GM18519 (cell line): ENCODE results near the gene NAA16.

Source experiments
- ATAC-seq: cut with Tn5 transposase; IDR thresholded peaks from one replicate; pipeline ENCODE4 v1.9.1; 2021; ENCODE audit warnings: mild to moderate bottlenecking, moderate library complexity; ENCODE audit not compliant: unreplicated experiment, low FRiP score

The NAA16 gene

DNA sequence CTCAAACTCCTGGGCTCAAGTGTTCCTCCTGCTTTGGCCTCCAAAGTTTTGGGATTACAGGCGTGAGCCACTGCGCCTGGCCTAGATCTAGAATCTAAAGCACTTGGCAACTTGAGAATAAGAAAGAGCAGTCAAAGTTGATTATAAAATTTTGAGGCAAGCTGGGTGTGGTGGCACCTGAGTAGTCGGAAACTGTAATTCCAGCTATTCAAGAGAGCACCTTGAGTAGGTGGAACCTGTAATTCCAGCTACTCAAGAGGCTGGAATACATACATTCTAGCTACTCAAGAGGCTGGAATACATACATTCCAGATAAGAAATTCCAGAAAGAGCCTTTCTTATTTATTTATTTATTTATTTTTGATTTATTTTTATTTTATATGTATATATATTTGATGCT lies 8.3 kb upstream of the NAA16 start:
- no peak for ATAC-seq

- no peak for ATAC-seq
Observed at GRCh38 chr13:41304551-41304950, 6.5 kb upstream of the NAA16 start.

GRCh38 chr13:41306271-41307145 lies 4.6 kb upstream of the NAA16 start:
- ATAC-seq = no peak

DNA sequence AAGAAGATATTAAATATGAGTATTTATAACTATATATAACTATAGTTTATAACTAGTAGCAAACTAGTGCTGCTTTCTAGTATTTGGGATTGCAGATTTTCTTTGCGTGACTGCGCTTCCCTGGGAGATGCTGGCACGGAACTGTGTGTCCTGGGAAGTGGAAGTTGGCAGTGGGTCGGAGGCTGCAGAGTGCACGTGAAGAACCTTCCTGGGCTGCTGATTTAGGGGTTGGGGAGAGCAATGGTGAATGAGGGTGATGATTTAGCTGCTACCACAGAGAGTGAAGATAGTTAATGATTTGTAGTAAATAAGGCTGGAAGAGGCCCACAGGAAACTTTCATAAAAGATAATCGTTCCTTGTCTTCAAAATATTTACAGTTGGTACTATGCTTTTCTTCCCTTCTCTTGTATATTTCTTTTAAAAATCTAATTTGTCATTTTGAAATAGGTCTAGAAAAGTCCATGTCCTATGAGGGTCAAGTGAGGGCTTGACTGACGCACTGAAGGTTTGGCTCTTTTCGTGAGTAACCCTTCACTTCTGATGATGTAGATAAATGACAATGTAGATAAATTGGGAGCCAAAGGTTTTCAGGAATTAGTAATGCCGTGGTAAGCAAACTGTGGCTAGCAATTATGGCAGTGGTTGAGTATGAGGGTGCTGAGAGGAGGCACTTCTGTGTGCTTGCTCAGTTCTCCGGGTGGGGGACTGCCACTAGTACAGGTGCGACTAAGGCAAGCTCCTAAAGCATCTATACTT lies 3.0 kb upstream of the NAA16 start:
- ATAC-seq = no peak

GRCh38 chr13:41311406-41312175 lies 524 bp downstream of the NAA16 start:
- ATAC-seq = peak; percentile 16

DNA sequence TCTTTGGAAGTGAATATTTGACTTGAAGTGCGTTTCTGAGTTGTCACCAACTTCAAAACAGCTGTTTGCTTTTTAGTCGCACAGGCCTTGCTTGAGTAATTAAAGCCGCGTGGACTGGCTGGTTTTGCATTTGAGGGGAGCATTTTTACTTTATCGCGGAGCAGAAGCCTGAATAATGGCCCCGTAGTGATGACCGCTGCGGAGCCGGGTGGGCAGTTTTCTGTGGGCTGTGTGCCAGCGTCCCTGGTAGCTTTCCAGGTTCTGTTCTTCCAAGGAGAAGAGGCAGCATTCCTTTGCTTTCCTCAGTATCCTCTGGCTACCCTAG lies 1.1 kb downstream of the NAA16 start:
- no peak for ATAC-seq

- ATAC-seq = no peak
Observed at GRCh38 chr13:41313117-41313516, 2.0 kb downstream of the NAA16 start.

DNA sequence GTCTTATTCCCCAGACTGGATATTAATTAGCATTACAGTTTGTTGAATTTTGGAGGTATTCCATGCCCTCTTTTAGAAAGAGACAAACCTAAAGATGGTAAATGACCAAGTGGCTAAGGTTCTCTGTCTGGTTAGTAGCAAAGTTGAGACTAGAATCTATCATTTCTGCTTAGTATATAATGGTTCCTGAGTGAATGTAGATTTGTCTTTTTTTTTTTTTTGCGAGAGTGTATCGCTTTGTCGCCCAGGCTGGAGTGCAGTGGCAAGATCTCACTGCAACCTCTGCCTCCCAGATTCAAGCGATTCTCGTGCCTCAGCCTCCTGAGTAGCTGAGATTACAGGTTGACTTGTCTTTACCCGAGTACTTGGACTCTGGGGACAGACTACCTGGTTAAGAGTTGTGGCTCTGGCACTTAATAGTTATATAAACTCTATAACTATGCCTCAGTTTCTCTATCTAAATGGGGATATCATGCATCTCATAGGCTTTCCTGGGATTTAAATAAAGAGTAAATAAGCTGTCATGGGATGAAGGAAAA lies 2.7 kb downstream of the NAA16 start:
- ATAC-seq = no peak

DNA sequence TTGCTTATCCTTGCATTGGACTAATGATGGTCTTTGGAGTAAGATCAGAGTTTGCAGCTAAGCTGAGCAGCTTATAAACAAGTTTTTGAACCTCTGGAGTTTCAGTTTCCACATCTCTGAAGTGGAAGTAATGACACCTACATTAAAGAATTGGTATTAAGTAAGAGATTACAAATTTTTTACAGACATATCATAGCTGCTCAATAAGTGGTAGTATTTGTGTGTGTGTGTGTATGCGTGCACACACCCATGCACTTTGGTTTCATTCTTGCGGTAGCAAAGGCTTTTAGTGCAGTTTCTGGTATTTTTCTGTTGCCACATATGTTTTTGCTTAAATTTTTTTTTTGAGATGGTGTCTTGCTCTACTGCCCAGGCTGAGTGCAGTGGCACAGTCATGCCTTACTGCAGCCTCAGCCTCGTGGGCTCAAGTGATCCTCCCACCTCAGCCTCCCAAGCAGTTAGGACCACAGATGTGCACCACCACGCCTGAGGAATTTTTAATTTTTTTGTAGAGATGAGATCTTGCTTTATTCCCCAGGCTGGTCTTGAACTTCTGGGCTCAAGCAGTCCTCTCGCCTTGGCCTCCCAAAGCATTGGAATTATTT lies 4.5 kb downstream of the NAA16 start:
- ATAC-seq = no peak

- no peak for ATAC-seq
Observed at GRCh38 chr13:41317243-41317642, 6.2 kb downstream of the NAA16 start.

GRCh38 chr13:41325752-41326151 lies 14.7 kb downstream of the NAA16 start:
- no peak for ATAC-seq

DNA sequence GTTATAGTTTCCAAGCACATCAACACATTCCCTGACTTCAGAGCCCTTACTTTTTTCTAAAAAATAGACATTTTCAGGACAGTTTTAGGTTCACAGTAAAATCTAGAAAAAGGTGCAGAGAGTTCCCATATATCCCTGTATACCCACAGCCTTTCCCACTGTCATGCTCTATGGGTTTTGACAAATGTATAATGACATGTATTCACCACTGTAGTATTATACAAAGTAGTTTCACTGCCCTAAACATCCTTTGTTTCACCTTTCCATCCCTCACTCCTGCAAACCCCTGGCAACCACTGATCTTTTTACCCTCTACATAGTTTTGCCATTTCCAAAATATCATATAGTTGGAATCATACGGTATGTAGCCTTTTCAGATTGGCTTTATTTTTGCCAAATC lies 15.6 kb downstream of the NAA16 start:
- no peak for ATAC-seq

DNA sequence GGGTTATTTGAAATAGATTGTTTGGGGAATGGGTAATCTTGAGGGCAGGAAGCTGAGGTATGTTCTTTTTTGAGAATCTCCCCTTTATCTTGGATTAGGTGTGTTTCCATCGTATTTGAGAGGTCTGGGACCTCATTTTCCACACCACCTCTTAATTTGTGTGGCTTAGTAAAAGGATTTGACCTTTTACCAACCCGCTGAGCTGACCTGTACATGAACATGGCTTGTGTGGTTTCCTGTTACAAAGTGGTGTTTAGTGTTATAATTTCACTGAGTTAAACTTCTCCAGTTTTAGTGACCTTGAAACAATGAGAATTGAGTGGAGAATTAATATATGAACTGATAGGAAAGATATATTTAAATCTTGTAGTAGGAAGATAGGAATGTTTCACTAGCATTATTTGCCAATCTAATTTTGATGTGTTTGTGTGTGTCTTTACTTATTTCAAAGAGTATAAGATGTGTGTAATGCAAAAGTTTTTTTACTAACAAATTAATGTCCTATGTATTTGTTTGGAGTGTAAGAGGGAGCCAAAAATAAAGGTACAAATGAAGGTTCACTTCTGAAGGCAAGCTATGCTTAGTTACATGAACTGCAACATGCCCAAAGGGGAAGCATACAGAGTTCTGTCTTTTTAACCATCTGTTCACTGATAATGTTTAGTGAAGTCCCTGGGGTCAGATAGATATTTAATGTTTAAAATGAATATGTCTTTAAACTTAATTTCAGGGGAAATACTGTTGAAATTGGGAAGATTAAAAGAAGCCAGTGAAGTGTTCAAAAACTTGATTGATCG lies 17.1 kb downstream of the NAA16 start:
- no peak for ATAC-seq

GRCh38 chr13:41332829-41333228 lies 21.8 kb downstream of the NAA16 start:
- no peak for ATAC-seq

DNA sequence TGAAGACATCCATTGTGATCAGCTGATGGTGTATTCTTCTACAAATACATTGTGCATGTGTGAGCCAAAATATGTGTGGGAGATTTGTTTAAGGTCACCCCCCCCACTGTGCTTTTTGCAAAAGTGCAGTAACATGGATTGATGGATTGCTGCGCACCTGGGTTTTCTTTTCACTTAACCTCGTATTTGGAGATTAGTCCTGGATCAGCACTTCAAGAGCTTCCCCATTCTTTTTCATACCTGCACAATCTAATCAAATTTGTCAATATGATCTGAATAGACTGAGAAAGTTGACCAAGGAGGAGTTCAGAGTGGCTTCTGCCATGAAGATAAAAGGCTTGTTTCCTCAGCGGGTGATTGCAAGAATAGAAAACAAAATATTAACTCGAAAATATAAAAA lies 23.7 kb downstream of the NAA16 start:
- no peak for ATAC-seq

GRCh38 chr13:41344358-41344757 lies 33.3 kb downstream of the NAA16 start:
- no peak for ATAC-seq

GRCh38 chr13:41345165-41345913 lies 34.3 kb downstream of the NAA16 start:
- ATAC-seq = no peak

DNA sequence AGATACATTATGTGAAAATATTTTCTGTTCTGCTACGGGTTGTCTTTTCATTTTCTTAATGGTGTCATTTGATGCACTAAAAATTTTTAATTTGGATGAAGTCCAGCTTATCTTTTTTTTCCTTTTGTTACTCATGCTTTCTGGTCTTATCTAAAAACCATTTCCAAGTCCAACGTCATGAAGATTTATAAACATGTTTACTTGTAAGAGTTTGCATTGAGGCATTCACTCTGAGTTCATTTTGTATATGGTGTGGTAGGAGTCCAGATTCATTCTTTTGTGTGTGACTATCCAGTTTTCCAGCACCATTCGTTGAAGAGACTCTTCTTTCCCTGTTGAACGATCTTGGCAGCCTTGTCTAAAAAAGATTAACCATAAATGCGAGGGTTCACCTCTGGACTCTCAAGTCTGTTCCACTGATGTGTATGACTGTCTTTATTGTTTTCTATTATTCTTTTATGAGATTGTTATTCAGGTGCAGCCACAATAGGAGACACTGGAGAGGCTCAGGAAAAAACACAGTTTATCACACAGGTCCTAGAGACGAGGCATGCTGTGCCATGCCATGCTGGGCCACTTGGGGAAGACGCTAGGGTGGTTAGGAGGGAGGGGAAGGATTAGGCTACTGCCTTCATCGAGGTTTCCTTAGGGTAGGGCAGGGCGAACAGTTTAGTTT lies 35.0 kb downstream of the NAA16 start:
- no peak for ATAC-seq
